ENCODE measurements around the gene SGCD.

SGCD gene

GRCh38 chr5:156396063-156396829 is 69.3 kb downstream of the SGCD start:
- H3K36me3 ChIP-seq (replicated peaks; ENCODE audit: low read depth, low read length): no peaks in the 10 kb centered on the region
- no peaks in the 10 kb centered on the region for H3K79me2 ChIP-seq (ENCODE audit: low read length)
- H2AFZ ChIP-seq (ENCODE audit: low read depth, low read length): no peak overlapping the region
- H3K27ac ChIP-seq (ENCODE audit: low read length): no peak overlapping the region
- TF ChIP-seq EZH2phosphoT487 (IDR thresholded peaks at IDR 0.05; ENCODE audit: low read depth) (no peak), CTCF (IDR thresholded peaks at IDR 0.05; ENCODE audit: low read depth, low read length) (no peak)
- H4K20me1 ChIP-seq (ENCODE audit: insufficient read depth, low read length): no peaks in the 10 kb centered on the region
- no peak overlapping the region for H3K4me2 ChIP-seq (ENCODE audit: low read length)
- no peaks in the 10 kb centered on the region for H3K27me3 ChIP-seq (ENCODE audit: low read depth, low read length)
- no peak overlapping the region for H3K9ac ChIP-seq (ENCODE audit: low read length)
- no peaks in the 10 kb centered on the region for H3K9me3 ChIP-seq (ENCODE audit: insufficient read depth, low read length)
- no peak overlapping the region for H3K4me3 ChIP-seq (ENCODE audit: low read length)
- peaks cover 2% of the 10 kb centered on the region for H3K4me1 ChIP-seq (ENCODE audit: low read length)

GRCh38 chr5:156396830-156397081 is 69.8 kb downstream of the SGCD start:
- no peaks in the 10 kb centered on the region for H3K27me3 ChIP-seq (ENCODE audit: low read depth, low read length)
- peaks cover 7% of the 10 kb centered on the region for H3K4me1 ChIP-seq (ENCODE audit: low read length)
- no peak overlapping the region for H3K4me3 ChIP-seq (ENCODE audit: low read length)
- no peak overlapping the region for H3K9ac ChIP-seq (ENCODE audit: low read length)
- no peaks in the 10 kb centered on the region for H4K20me1 ChIP-seq (ENCODE audit: insufficient read depth, low read length)
- no peak overlapping the region for H3K4me2 ChIP-seq (ENCODE audit: low read length)
- H2AFZ ChIP-seq (ENCODE audit: low read depth, low read length): no peak overlapping the region
- H3K79me2 ChIP-seq (ENCODE audit: low read length): no peaks in the 10 kb centered on the region
- H3K36me3 ChIP-seq (replicated peaks; ENCODE audit: low read depth, low read length): no peaks in the 10 kb centered on the region
- no peak overlapping the region for H3K27ac ChIP-seq (ENCODE audit: low read length)
- TF ChIP-seq CTCF (IDR thresholded peaks at IDR 0.05; ENCODE audit: low read depth, low read length) (no peak), EZH2phosphoT487 (IDR thresholded peaks at IDR 0.05; ENCODE audit: low read depth) (no peak)
- no peaks in the 10 kb centered on the region for H3K9me3 ChIP-seq (ENCODE audit: insufficient read depth, low read length)

- H2AFZ ChIP-seq (ENCODE audit: low read depth, low read length): no peak overlapping the region
- H3K27ac ChIP-seq (ENCODE audit: low read length): no peak overlapping the region
- H3K9me3 ChIP-seq (ENCODE audit: insufficient read depth, low read length): no peaks in the 10 kb centered on the region
- H3K27me3 ChIP-seq (ENCODE audit: low read depth, low read length): no peaks in the 10 kb centered on the region
- H3K4me1 ChIP-seq (ENCODE audit: low read length): peaks cover 18% of the 10 kb centered on the region
- no peak overlapping the region for H3K4me3 ChIP-seq (ENCODE audit: low read length)
- H3K9ac ChIP-seq (ENCODE audit: low read length): no peak overlapping the region
- TF ChIP-seq EZH2phosphoT487 (IDR thresholded peaks at IDR 0.05; ENCODE audit: low read depth): no peak
- TF ChIP-seq CTCF (IDR thresholded peaks at IDR 0.05; ENCODE audit: low read depth, low read length): no peak
- no peak overlapping the region for H3K4me2 ChIP-seq (ENCODE audit: low read length)
- no peaks in the 10 kb centered on the region for H3K36me3 ChIP-seq (replicated peaks; ENCODE audit: low read depth, low read length)
- H4K20me1 ChIP-seq (ENCODE audit: insufficient read depth, low read length): no peaks in the 10 kb centered on the region
- no peaks in the 10 kb centered on the region for H3K79me2 ChIP-seq (ENCODE audit: low read length)
Observed at GRCh38 chr5:156399323-156399722, 72.4 kb downstream of the SGCD start.

- Histone ChIP-seq H3K27ac (ENCODE audit: low read length) (no peak overlapping the region), H3K79me2 (ENCODE audit: low read length) (no peaks in the 10 kb centered on the region), H3K9ac (ENCODE audit: low read length) (no peak overlapping the region), H3K4me2 (ENCODE audit: low read length) (no peak overlapping the region), H2AFZ (ENCODE audit: low read depth, low read length) (no peak overlapping the region), H3K36me3 (replicated peaks; ENCODE audit: low read depth, low read length) (no peaks in the 10 kb centered on the region), H4K20me1 (ENCODE audit: insufficient read depth, low read length) (no peaks in the 10 kb centered on the region), H3K4me1 (ENCODE audit: low read length) (peaks cover 18% of the 10 kb centered on the region), H3K9me3 (ENCODE audit: insufficient read depth, low read length) (no peaks in the 10 kb centered on the region), H3K4me3 (ENCODE audit: low read length) (no peak overlapping the region), H3K27me3 (ENCODE audit: low read depth, low read length) (no peaks in the 10 kb centered on the region)
- TF ChIP-seq EZH2phosphoT487 (IDR thresholded peaks at IDR 0.05; ENCODE audit: low read depth) (no peak), CTCF (IDR thresholded peaks at IDR 0.05; ENCODE audit: low read depth, low read length) (no peak)
Observed at GRCh38 chr5:156400231-156400986, 73.4 kb downstream of the SGCD start.
